BE2C (cell line): ENCODE results near the gene SCART1.
"Not testable (repeated sequence)": the region's sequence is repeated elsewhere in the genome, so short reads cannot be mapped to it uniquely, and the experiment has no call there.

Source experiments
- DNase-seq: peaks from one replicate; pipeline ENCODE4 v3.0.0-alpha.2; 2020
- H3K27me3 ChIP-seq: fragments of 250-450 bp; sonication (Bioruptor Pico); 2 replicates; pipeline ENCODE4 v1.5.1; 2020; ENCODE audit warnings: mild to moderate bottlenecking
- H3K36me3 ChIP-seq: fragments of 250-450 bp; sonication (Bioruptor Pico); 2 replicates; pipeline ENCODE4 v1.5.1; 2020; ENCODE audit warnings: mild to moderate bottlenecking
- H3K4me1 ChIP-seq: fragments of 250-450 bp; sonication (Bioruptor Pico); 2 replicates; pipeline ENCODE4 v1.5.1; 2020
- H3K4me3 ChIP-seq: 2 replicates; pipeline ENCODE4 v1.5.1; 2011; ENCODE audit warnings: low read depth, low read length
- H3K9me3 ChIP-seq: fragments of 250-450 bp; sonication (Bioruptor Pico); 2 replicates; pipeline ENCODE4 v1.5.1; 2020
- TF ChIP-seq, protein P1 (sequence below): IDR thresholded peaks from 2 replicates; pipeline ENCODE4 v1.5.1; 2012; ENCODE audit warnings: mild to moderate bottlenecking, low read depth, low read length

The SCART1 gene

GRCh38 chr10:133516057-133516456 lies 62.3 kb downstream of the SCART1 start:
- Histone ChIP-seq H3K27me3 (peaks cover 8% of the 10 kb centered on the region; the same call in 1 of the 2 replicates), H3K4me1 (no peaks in the 10 kb centered on the region), H3K36me3 (no peaks in the 10 kb centered on the region), H3K9me3 (no peaks in the 10 kb centered on the region), H3K4me3 (no peak overlapping the region)
- DNase-seq: no peak
- TF ChIP-seq, protein P1, sequence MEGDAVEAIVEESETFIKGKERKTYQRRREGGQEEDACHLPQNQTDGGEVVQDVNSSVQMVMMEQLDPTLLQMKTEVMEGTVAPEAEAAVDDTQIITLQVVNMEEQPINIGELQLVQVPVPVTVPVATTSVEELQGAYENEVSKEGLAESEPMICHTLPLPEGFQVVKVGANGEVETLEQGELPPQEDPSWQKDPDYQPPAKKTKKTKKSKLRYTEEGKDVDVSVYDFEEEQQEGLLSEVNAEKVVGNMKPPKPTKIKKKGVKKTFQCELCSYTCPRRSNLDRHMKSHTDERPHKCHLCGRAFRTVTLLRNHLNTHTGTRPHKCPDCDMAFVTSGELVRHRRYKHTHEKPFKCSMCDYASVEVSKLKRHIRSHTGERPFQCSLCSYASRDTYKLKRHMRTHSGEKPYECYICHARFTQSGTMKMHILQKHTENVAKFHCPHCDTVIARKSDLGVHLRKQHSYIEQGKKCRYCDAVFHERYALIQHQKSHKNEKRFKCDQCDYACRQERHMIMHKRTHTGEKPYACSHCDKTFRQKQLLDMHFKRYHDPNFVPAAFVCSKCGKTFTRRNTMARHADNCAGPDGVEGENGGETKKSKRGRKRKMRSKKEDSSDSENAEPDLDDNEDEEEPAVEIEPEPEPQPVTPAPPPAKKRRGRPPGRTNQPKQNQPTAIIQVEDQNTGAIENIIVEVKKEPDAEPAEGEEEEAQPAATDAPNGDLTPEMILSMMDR: no peak

- DNase-seq, H3K4me1 ChIP-seq, H3K36me3 ChIP-seq, H3K9me3 ChIP-seq, H3K4me3 ChIP-seq, H3K27me3 ChIP-seq: not testable (repeated sequence)
These were observed 64.8 kb downstream of the SCART1 start for GRCh38 chr10:133518517-133518916.
